Upper lobe of left lung (tissue), 6 donors: ENCODE results near the gene BABAM2. TPM values are rescaled to one million over a fixed set of nuclear protein-coding genes. Genes with fewer than 3 reads are reported as not detected.

Experiments used
- ATAC-seq, 2 donors: fragments of 200-7000 bp; cut with Tn5 transposase; one replicate each; pipeline ENCODE4 v1.9.1; 2022; ENCODE audit warnings: mild to moderate bottlenecking in 2 of 2, moderate library complexity in 2 of 2; ENCODE audit not compliant: low FRiP score in 2 of 2
- DNase-seq, 2 donors: peaks; one replicate each; pipeline ENCODE4 v3.0.0-alpha.2; 2019 to 2020
- H3K27ac ChIP-seq, 4 donors: fragments of 200-600 bp; sonication (generic); one replicate each; pipeline ENCODE4 v1.5.1; 2016 to 2019
- H3K27me3 ChIP-seq, 4 donors: fragments of 200-600 bp; sonication (generic); one replicate each; pipeline ENCODE4 v1.5.1; 2017 to 2019
- H3K36me3 ChIP-seq, 4 donors: fragments of 200-600 bp; sonication (generic); one replicate each; pipeline ENCODE4 v1.5.1; 2016 to 2019
- H3K4me1 ChIP-seq, 4 donors: fragments of 200-600 bp; sonication (generic); one replicate each; pipeline ENCODE4 v1.5.1; 2018 to 2019
- H3K4me3 ChIP-seq, 4 donors: fragments of 200-600 bp; sonication (generic); one replicate each; pipeline ENCODE4 v1.5.1; 2017 to 2019; ENCODE audit warnings: mild to moderate bottlenecking in 2 of 4, moderate library complexity in 1 of 4
- H3K9me3 ChIP-seq, 4 donors: fragments of 200-600 bp; sonication (generic); one replicate each; pipeline ENCODE4 v1.5.1; 2018 to 2019
- EP300 ChIP-seq, 4 donors: sonication (generic); formaldehyde crosslinking; IDR thresholded peaks; one replicate each; pipeline ENCODE4 v1.5.1; 2017; ENCODE audit warnings: antibody characterized with exemption in 4 of 4, control low read depth in 2 of 4
- POLR2A ChIP-seq, 4 donors: fragments of 450-650 bp; IDR thresholded peaks; one replicate each; pipeline ENCODE4 v1.5.1; 2016 to 2017; ENCODE audit warnings: antibody characterized with exemption in 4 of 4, mild to moderate bottlenecking in 2 of 4
- POLR2AphosphoS5 ChIP-seq, 2 donors: sonication (generic); formaldehyde crosslinking; IDR thresholded peaks; one replicate each; pipeline ENCODE4 v1.5.1; 2017; ENCODE audit warnings: antibody characterized with exemption in 2 of 2
- WGBS, 2 donors: methylation state at CpG; one replicate each; pipeline ENCODE4 v1.1.5; 2017 to 2018; 5-methylcytosine and 5-hydroxymethylcytosine counted together
- total RNA-seq, 6 donors: library from RNA; depleted of rRNA in 4 of 6; stranded (reverse); fragments of >200 nt in 4 of 6; gene quantifications; one replicate each; pipeline versions ENCODE4 v1.1.0 to v1.2.1, GENCODE V29; 2016 to 2021
- TF ChIP-seq, protein P1 (sequence below), 6 experiments: fragments of 450-650 bp in 4 of 6; fragments of 200-600 bp in 2 of 6; sonication (generic) in 2 of 6; IDR thresholded peaks; one replicate each; pipeline ENCODE4 v1.5.1; 2016 to 2019; ENCODE audit warnings: antibody characterized with exemption in 6 of 6
- donor health status: DM: no; HTN: no; CAD: no; lungs with moderate emphysema.
- donor health status: DM: no; HTN: yes; CAD: no; lungs with severe emphysema.

The BABAM2 gene
- total RNA-seq, 6 donors from 2014 or later: 23.0 to 44.0 (median 38.2) TPM

- ATAC-seq (no peak), DNase-seq (no peak)
- Histone ChIP-seq H3K27ac (no peak overlapping the region), H3K27me3 (no peaks in the 10 kb centered on the region), H3K4me3 (no peak overlapping the region), H3K36me3 (no peaks in the 10 kb centered on the region), H3K4me1 (peaks cover 0 to 5% (median 0%) of the 10 kb centered on the region in 4 donors), H3K9me3 (no peaks in the 10 kb centered on the region)
- no peak for TF ChIP-seq EP300 (IDR thresholded peaks at IDR 0.05)
- no peak for TF ChIP-seq POLR2A (IDR thresholded peaks at IDR 0.05)
- TF ChIP-seq POLR2AphosphoS5 (IDR thresholded peaks at IDR 0.05): no peak
- TF ChIP-seq, protein P1, sequence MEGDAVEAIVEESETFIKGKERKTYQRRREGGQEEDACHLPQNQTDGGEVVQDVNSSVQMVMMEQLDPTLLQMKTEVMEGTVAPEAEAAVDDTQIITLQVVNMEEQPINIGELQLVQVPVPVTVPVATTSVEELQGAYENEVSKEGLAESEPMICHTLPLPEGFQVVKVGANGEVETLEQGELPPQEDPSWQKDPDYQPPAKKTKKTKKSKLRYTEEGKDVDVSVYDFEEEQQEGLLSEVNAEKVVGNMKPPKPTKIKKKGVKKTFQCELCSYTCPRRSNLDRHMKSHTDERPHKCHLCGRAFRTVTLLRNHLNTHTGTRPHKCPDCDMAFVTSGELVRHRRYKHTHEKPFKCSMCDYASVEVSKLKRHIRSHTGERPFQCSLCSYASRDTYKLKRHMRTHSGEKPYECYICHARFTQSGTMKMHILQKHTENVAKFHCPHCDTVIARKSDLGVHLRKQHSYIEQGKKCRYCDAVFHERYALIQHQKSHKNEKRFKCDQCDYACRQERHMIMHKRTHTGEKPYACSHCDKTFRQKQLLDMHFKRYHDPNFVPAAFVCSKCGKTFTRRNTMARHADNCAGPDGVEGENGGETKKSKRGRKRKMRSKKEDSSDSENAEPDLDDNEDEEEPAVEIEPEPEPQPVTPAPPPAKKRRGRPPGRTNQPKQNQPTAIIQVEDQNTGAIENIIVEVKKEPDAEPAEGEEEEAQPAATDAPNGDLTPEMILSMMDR (IDR thresholded peaks at IDR 0.05): no peak
- 86 to 88% methylated on average over 10 to 11 of the region's 11 CpGs for WGBS, 2 donors
Measured at GRCh38 chr2:28349546-28350165, 459.1 kb downstream of the BABAM2 start.

DNA sequence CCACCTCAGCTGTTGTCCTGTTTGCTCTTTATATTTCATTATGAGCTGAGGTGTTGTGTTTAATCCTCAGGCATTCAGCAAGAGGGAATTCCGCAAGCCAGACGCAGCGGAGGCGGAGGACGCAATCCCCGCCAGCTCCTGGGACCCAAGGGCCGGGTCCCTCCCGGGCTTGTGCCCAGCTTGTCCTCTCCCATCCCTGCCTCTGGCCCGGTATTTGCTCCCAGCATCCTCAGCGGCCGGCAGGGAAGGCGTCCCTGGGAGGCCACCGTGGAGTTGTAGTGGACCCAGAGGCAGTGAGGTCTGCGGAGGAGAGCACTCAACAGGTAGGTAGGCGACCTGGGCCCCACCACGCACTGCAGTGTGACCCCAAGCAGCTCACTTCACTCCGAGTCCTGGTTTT lies 459.7 kb downstream of the BABAM2 start:
- H3K4me1 ChIP-seq: peaks cover 0 to 5% (median under 1%) of the 10 kb centered on the region in 4 donors
- ATAC-seq: no peak
- WGBS, 2 donors: 93% methylated on average over 14 to 17 of the region's 17 CpGs
- H3K27ac ChIP-seq: no peak overlapping the region
- TF ChIP-seq EP300 (IDR thresholded peaks at IDR 0.05) (no peak), POLR2AphosphoS5 (IDR thresholded peaks at IDR 0.05) (no peak)
- TF ChIP-seq, protein P1 (IDR thresholded peaks at IDR 0.05): no peak
- no peaks in the 10 kb centered on the region for H3K36me3 ChIP-seq
- DNase-seq: no peak
- H3K9me3 ChIP-seq: no peaks in the 10 kb centered on the region
- no peaks in the 10 kb centered on the region for H3K27me3 ChIP-seq
- no peak overlapping the region for H3K4me3 ChIP-seq

GRCh38 chr2:28350791-28351285 lies 460.3 kb downstream of the BABAM2 start:
- H3K4me1 ChIP-seq: peaks cover 4 to 11% (median 7%) of the 10 kb centered on the region in 4 donors
- TF ChIP-seq POLR2A (IDR thresholded peaks at IDR 0.05) (no peak), POLR2AphosphoS5 (IDR thresholded peaks at IDR 0.05) (no peak), EP300 (IDR thresholded peaks at IDR 0.05) (no peak)
- TF ChIP-seq, protein P1 (IDR thresholded peaks at IDR 0.05): no peak

GRCh38 chr2:28351621-28352020 lies 461.1 kb downstream of the BABAM2 start:
- Histone ChIP-seq H3K36me3 (no peaks in the 10 kb centered on the region), H3K4me1 (peaks cover 11 to 19% (median 15%) of the 10 kb centered on the region in 4 donors), H3K27me3 (no peaks in the 10 kb centered on the region), H3K4me3 (no peak overlapping the region), H3K9me3 (no peaks in the 10 kb centered on the region), H3K27ac (no peak overlapping the region)
- WGBS, 2 donors: 87 to 88% methylated on average over 5 of the region's 5 CpGs
- no peak for ATAC-seq
- TF ChIP-seq, protein P1 (IDR thresholded peaks at IDR 0.05): no peak
- TF ChIP-seq POLR2AphosphoS5 (IDR thresholded peaks at IDR 0.05) (no peak), EP300 (IDR thresholded peaks at IDR 0.05) (no peak), POLR2A (IDR thresholded peaks at IDR 0.05) (no peak)
- DNase-seq: no peak

More at GRCh38 chr2:28350791-28351285, 460.3 kb downstream of the BABAM2 start:
- H3K27ac ChIP-seq: no peak overlapping the region
- no peak for DNase-seq
- no peaks in the 10 kb centered on the region for H3K27me3 ChIP-seq
- no peak for ATAC-seq
- H3K36me3 ChIP-seq: no peaks in the 10 kb centered on the region
- no peaks in the 10 kb centered on the region for H3K9me3 ChIP-seq
- 83 to 95% methylated on average over 9 to 11 of the region's 11 CpGs for WGBS, 2 donors
- H3K4me3 ChIP-seq: no peak overlapping the region

GRCh38 chr2:28352104-28352503 lies 461.6 kb downstream of the BABAM2 start:
- WGBS, 2 donors: 88 to 90% methylated on average over 4 to 5 of the region's 5 CpGs
- H3K4me3 ChIP-seq: no peak overlapping the region
- no peaks in the 10 kb centered on the region for H3K27me3 ChIP-seq
- H3K9me3 ChIP-seq: no peaks in the 10 kb centered on the region
- peaks cover 14 to 21% (median 15%) of the 10 kb centered on the region in 4 donors for H3K4me1 ChIP-seq
- TF ChIP-seq POLR2A (IDR thresholded peaks at IDR 0.05): no peak
- no peak for TF ChIP-seq POLR2AphosphoS5 (IDR thresholded peaks at IDR 0.05)
- TF ChIP-seq EP300 (IDR thresholded peaks at IDR 0.05): no peak
- TF ChIP-seq, protein P1 (IDR thresholded peaks at IDR 0.05): no peak
- ATAC-seq (no peak), DNase-seq (no peak)
- no peak overlapping the region for H3K27ac ChIP-seq
- H3K36me3 ChIP-seq: no peaks in the 10 kb centered on the region
